ENCODE measurements around the gene TNIK. TPM values are rescaled to one million over a fixed set of nuclear protein-coding genes. Genes with fewer than 3 reads are reported as not detected.

The TNIK gene
- total and polyA plus RNA-seq, 2 experiments from 2014 or later, result 14.6 to 34.3 TPM

DNA sequence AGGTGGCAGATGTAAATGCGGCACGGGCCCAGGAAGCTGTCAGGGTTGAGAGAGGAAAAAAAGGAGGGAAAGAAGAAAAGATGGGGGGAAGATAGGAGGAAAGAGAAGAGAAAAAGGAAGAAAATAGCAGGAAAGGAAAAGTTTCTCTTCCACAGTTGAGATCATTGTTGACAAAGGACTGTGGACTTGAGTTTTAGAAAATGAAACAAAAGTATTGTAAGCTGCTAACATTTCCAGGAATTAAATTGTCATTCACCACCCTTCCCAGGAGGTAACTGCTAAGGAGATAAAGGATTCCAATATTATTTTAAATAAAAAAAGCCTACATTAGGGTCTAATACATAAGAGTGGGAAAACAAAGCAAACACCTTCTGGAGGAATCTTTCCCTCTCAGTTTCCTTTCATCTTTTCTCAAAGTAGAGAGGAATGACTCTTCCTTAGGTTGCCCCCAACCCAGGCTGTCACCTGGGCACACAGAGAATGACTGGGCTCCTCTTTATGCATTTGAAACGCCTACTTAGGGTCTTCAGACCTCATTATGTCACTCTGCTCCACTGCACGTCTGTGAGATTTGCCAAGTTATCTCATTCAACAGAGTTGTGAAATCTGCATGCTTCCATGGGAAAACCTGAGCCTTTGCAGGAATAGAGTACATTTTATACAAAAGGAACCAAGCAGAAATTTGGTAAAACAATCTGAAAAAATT, 194.0 kb downstream of the TNIK start (continued):
- TF ChIP-seq REST (IDR thresholded peaks at IDR 0.05; ENCODE audit: unreplicated experiment), result no peak

DNA sequence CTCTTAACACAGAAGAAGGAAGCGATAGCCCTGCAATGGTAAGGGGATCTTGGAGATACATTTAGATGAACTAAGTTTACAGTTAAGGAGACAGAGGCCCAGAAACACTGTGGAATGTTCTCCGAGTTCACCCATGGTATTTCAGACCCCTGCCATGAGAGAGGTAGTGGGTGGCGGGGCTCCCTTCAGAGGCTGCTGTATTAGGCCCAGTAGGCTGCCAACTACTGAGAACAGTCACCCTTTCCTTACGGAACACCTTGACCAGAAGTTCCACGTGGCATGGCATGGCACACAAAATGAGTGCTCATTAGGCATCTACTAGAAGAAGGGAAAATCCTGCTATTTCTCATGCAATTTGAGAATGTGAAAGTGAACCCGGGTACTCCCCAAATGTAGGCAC, 195.4 kb downstream of the TNIK start:
- ATAC-seq, result no peak

More for the DNA sequence above, 195.4 kb downstream of the TNIK start:
- Mint-ChIP-seq H3K4me3 (no peak overlapping the region), H3K27me3 (ENCODE audit: insufficient read depth, low read depth, poor library complexity) (peaks cover 3% of the 10 kb centered on the region), H3K36me3 (ENCODE audit: low read depth) (no peaks in the 10 kb centered on the region), H3K27ac (peak overlapping the region; percentile 57; the same call in 1 of the 2 replicates), H3K4me1 (peaks cover 49% of the 10 kb centered on the region), H3K9me3 (no peaks in the 10 kb centered on the region; the same call in 2 of the 3 replicates)
- Histone ChIP-seq H3K36me3 (ENCODE audit: insufficient read depth) (no peaks in the 10 kb centered on the region), H4K20me1 (replicated peaks; ENCODE audit: insufficient read depth) (no peaks in the 10 kb centered on the region), H3K4me2 (no peak overlapping the region), H2AFZ (no peak overlapping the region), H3K4me1 (ENCODE audit: insufficient read depth) (peaks cover 32% of the 10 kb centered on the region), H3K27me3 (ENCODE audit: insufficient read depth) (no peaks in the 10 kb centered on the region), H3K79me2 (replicated peaks; ENCODE audit: insufficient read depth) (peaks cover 42% of the 10 kb centered on the region), H3K9me2 (ENCODE audit: insufficient read depth) (no peaks in the 10 kb centered on the region), H3K27ac (ENCODE audit: low read depth) (no peak overlapping the region), H3K4me3 (no peak overlapping the region), H3F3A (replicated peaks; ENCODE audit: low read depth) (no peaks in the 10 kb centered on the region)
- TF ChIP-seq REST (IDR thresholded peaks at IDR 0.05; ENCODE audit: unreplicated experiment) (no peak), NANOG (IDR thresholded peaks at IDR 0.05; ENCODE audit: borderline replicate concordance) (no peak), ZNF114 (CRISPR knock-in tag; IDR thresholded peaks at IDR 0.05) (no peak)
- DNase-seq (ENCODE audit: low spot score), result no peak
